HUES6 (cell line): ENCODE results near the gene APLF.
"Not testable (repeated sequence)": the region's sequence is repeated elsewhere in the genome, so short reads cannot be mapped to it uniquely, and the experiment has no call there.

ENCODE experiments used
- H3K27ac ChIP-seq: 2 replicates; pipeline ENCODE4 v1.7.0; 2013; ENCODE audit warnings: low read depth, mild to moderate bottlenecking, low read length, inconsistent platforms
- H3K27me3 ChIP-seq: 2 replicates; pipeline ENCODE4 v1.6.1; 2013; ENCODE audit warnings: low read length; ENCODE audit not compliant: control insufficient read depth, insufficient read depth
- H3K36me3 ChIP-seq: 2 replicates; pipeline ENCODE4 v1.6.1; 2013; ENCODE audit warnings: low read length; ENCODE audit not compliant: control insufficient read depth, insufficient read depth
- H3K4me1 ChIP-seq: 2 replicates; pipeline ENCODE4 v1.6.1; 2013; ENCODE audit warnings: low read length; ENCODE audit not compliant: control insufficient read depth, insufficient read depth
- H3K4me3 ChIP-seq: 2 replicates; pipeline ENCODE4 v1.5.1; 2013; ENCODE audit warnings: low read depth, low read length
- H3K9ac ChIP-seq: one replicate; pipeline ENCODE4 v1.6.1; 2013; ENCODE audit warnings: mild to moderate bottlenecking, low read length
- H3K9me3 ChIP-seq: 2 replicates; pipeline ENCODE4 v1.6.1; 2013; ENCODE audit warnings: low read depth, low read length; ENCODE audit not compliant: control insufficient read depth, insufficient read depth

The APLF gene

GRCh38 chr2:68589963-68590362 is 122.6 kb downstream of the APLF start:
- no peak overlapping the region for H3K9ac ChIP-seq
- H3K27ac ChIP-seq: no peak overlapping the region
- no peak overlapping the region for H3K4me3 ChIP-seq
- no peaks in the 10 kb centered on the region for H3K27me3 ChIP-seq
- no peaks in the 10 kb centered on the region for H3K9me3 ChIP-seq
- H3K36me3 ChIP-seq: no peaks in the 10 kb centered on the region
- H3K4me1 ChIP-seq: peaks cover 3% of the 10 kb centered on the region; the same call in 1 of the 2 replicates

DNA sequence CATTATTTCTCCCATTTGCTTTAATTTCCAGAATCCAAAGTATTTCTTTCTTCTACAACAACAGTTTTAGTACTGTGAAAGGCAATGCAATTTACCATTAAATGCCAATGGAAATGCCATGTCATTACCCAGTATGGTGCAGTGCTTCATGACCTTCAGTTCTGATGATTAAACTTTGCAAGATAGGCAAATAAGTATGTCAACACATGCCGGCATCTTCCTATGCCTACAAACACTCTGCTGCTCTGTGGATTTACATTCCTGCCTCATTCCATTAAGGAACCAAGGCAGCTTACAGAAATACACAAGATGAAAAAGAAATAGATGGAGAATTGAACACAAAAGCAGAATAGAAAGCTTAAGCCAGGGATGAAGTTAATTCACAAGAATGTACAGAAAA is 123.3 kb downstream of the APLF start:
- Histone ChIP-seq H3K9me3 (no peaks in the 10 kb centered on the region), H3K4me3 (no peak overlapping the region), H3K4me1 (peaks cover 3% of the 10 kb centered on the region; the same call in 1 of the 2 replicates), H3K27ac (no peak overlapping the region), H3K27me3 (no peaks in the 10 kb centered on the region), H3K9ac (no peak overlapping the region), H3K36me3 (no peaks in the 10 kb centered on the region)

DNA sequence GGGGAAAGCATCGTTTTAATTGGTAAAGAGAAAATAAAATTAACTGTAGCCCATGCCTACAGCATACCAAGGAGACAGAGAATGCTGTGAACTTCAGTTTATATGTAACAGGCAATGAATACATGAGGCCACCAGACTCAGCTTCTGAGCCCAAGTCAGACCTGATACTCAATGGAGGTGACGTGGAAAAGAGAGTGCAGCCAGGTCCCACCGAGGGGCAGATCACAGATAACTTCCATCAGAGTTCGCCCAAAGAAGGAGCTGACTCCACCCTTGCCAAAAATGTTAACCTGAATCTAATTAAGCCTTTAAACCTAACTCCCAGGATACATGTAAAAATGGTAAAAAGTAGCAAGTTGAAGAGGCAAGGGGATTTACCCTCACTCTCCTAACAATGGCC is 123.8 kb downstream of the APLF start:
- Histone ChIP-seq H3K9me3 (no peaks in the 10 kb centered on the region), H3K4me3 (no peak overlapping the region), H3K27me3 (no peaks in the 10 kb centered on the region), H3K27ac (no peak overlapping the region), H3K36me3 (no peaks in the 10 kb centered on the region), H3K9ac (no peak overlapping the region), H3K4me1 (peaks cover 3% of the 10 kb centered on the region; the same call in 1 of the 2 replicates)

DNA sequence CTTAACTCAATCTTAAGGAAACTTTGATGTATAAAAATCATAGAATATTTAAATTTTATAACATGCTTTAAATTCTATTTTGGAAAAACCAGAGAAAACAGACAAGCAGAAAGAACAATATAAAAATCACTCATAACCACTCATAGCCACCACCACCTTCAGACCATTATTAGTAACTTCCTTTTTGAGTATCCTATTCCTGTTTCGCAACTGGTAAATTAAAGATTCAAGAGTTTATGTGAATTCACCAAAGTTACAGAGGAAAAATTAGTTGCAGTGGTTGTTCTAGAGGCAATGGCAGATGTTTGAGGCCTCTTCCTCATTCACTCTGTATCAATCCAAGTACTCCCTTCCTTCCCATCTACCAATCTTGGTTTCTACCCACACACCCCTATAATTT is 126.7 kb downstream of the APLF start:
- H3K9me3 ChIP-seq: no peaks in the 10 kb centered on the region
- H3K9ac ChIP-seq: no peak overlapping the region
- H3K4me1 ChIP-seq: no peaks in the 10 kb centered on the region
- H3K27ac ChIP-seq: no peak overlapping the region
- no peaks in the 10 kb centered on the region for H3K27me3 ChIP-seq
- H3K36me3 ChIP-seq: no peaks in the 10 kb centered on the region
- H3K4me3 ChIP-seq: no peak overlapping the region

GRCh38 chr2:68594674-68595492 is 127.5 kb downstream of the APLF start:
- Histone ChIP-seq H3K4me3 (no peak overlapping the region), H3K9ac (no peak overlapping the region), H3K27me3 (no peaks in the 10 kb centered on the region), H3K27ac (no peak overlapping the region), H3K36me3 (no peaks in the 10 kb centered on the region), H3K9me3 (no peaks in the 10 kb centered on the region), H3K4me1 (no peaks in the 10 kb centered on the region)

- H3K27me3 ChIP-seq, H3K4me3 ChIP-seq, H3K9ac ChIP-seq, H3K36me3 ChIP-seq, H3K9me3 ChIP-seq, H3K4me1 ChIP-seq, H3K27ac ChIP-seq: not testable (repeated sequence)
Measured at GRCh38 chr2:68595493-68595785, 128.1 kb downstream of the APLF start.

DNA sequence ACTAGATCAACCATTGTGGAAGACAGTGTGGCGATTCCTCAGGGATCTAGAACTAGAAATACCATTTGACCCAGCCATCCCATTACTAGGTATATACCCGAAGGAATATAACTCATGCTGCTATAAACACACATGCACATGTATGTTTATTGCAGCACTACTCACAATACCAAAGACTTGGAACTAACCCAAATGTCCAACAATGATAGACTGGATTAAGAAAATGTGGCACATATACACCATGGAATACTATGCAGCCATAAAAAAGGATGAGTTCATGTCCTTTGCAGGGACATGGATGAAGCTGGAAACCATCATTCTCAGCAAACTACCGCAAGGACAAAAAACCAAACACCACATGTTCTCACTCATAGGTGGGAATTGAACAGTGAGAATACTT is 133.1 kb downstream of the APLF start:
- not testable (repeated sequence) for H3K36me3 ChIP-seq, H3K9ac ChIP-seq, H3K27ac ChIP-seq, H3K27me3 ChIP-seq, H3K4me1 ChIP-seq, H3K4me3 ChIP-seq
- H3K9me3 ChIP-seq: peaks cover 10% of the 10 kb centered on the region; the same call in 1 of the 2 replicates

GRCh38 chr2:68603059-68603458 is 135.7 kb downstream of the APLF start:
- peaks cover 10% of the 10 kb centered on the region; the same call in 1 of the 2 replicates for H3K9me3 ChIP-seq
- no peaks in the 10 kb centered on the region for H3K27me3 ChIP-seq
- H3K4me1 ChIP-seq: no peaks in the 10 kb centered on the region
- H3K9ac ChIP-seq: no peak overlapping the region
- H3K27ac ChIP-seq: no peak overlapping the region
- H3K36me3 ChIP-seq: no peaks in the 10 kb centered on the region
- no peak overlapping the region for H3K4me3 ChIP-seq

- Histone ChIP-seq H3K36me3 (no peaks in the 10 kb centered on the region), H3K27ac (no peak overlapping the region), H3K9me3 (peaks cover 10% of the 10 kb centered on the region; the same call in 1 of the 2 replicates), H3K4me3 (no peak overlapping the region), H3K4me1 (no peaks in the 10 kb centered on the region), H3K27me3 (no peaks in the 10 kb centered on the region), H3K9ac (no peak overlapping the region)
Measured at GRCh38 chr2:68604077-68604476, 136.7 kb downstream of the APLF start.

GRCh38 chr2:68605939-68606338 is 138.6 kb downstream of the APLF start:
- no peaks in the 10 kb centered on the region for H3K36me3 ChIP-seq
- H3K4me3 ChIP-seq: no peak overlapping the region
- H3K9ac ChIP-seq: no peak overlapping the region
- no peaks in the 10 kb centered on the region for H3K4me1 ChIP-seq
- no peak overlapping the region for H3K27ac ChIP-seq
- peaks cover 17% of the 10 kb centered on the region; the same call in 1 of the 2 replicates for H3K9me3 ChIP-seq
- no peaks in the 10 kb centered on the region for H3K27me3 ChIP-seq

DNA sequence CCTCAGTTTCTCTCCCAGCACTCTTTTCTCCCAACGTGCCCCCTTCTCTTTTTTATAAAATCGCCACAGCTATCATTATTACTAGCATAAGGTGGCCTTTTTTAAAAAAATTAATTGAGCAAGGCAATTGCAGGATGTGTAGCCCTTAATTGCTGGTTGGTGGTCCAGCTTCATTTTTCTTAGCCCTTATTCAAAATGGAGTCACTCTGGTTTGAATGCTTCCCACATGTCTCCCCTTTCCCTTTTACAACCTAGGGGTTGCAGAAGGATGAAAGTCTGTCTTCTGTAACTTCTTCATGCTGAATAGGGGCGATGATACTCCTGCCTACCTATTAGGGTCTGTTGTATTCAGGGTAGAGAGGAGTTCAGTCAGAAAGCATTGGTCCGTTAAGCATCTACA is 139.4 kb downstream of the APLF start:
- no peaks in the 10 kb centered on the region for H3K36me3 ChIP-seq
- no peak overlapping the region for H3K27ac ChIP-seq
- H3K27me3 ChIP-seq: no peaks in the 10 kb centered on the region
- no peak overlapping the region for H3K4me3 ChIP-seq
- H3K9me3 ChIP-seq: peaks cover 22% of the 10 kb centered on the region
- H3K4me1 ChIP-seq: no peaks in the 10 kb centered on the region
- no peak overlapping the region for H3K9ac ChIP-seq
